DND-41 (cell line): ENCODE results near the gene ADAMTSL3.

Experiments used
- ATAC-seq: fragments of 200-7000 bp; cut with Tn5 transposase; 3 replicates; pipeline ENCODE4 v1.9.1; 2021; ENCODE audit warnings: low read depth; ENCODE audit not compliant: insufficient read depth
- DNase-seq: peaks from one replicate; pipeline ENCODE4 v3.0.0-alpha.2; 2020
- H2AFZ ChIP-seq: 2 replicates; pipeline ENCODE4 v1.6.0; 2012; ENCODE audit warnings: low read depth, low read length
- H3K27ac ChIP-seq: 2 replicates; pipeline ENCODE4 v1.5.1; 2012; ENCODE audit warnings: low read length, inconsistent platforms
- H3K27me3 ChIP-seq: fragments of 200-600 bp; sonication (generic); 2 replicates; pipeline ENCODE4 v1.6.0; 2012; ENCODE audit warnings: low read length, mild to moderate bottlenecking, inconsistent platforms; ENCODE audit not compliant: insufficient read depth, poor library complexity
- H3K36me3 ChIP-seq: 2 replicates; pipeline ENCODE4 v1.5.1; 2012; ENCODE audit warnings: low read length, inconsistent platforms; ENCODE audit not compliant: insufficient read depth
- H3K4me1 ChIP-seq: 2 replicates; pipeline ENCODE4 v1.5.1; 2012; ENCODE audit warnings: mild to moderate bottlenecking, low read length; ENCODE audit not compliant: insufficient read depth
- H3K4me2 ChIP-seq: 2 replicates; pipeline ENCODE4 v1.6.0; 2012; ENCODE audit warnings: mild to moderate bottlenecking, moderate library complexity, low read length, inconsistent platforms; ENCODE audit not compliant: insufficient read depth
- H3K4me3 ChIP-seq, 2 experiments: fragments of 200-600 bp in 1 of 2; shearing (Covaris generic) in 1 of 2; 2 replicates each; pipeline ENCODE4 v1.5.1; 2012 to 2016; ENCODE audit warnings: inconsistent platforms in 2 of 2, low read length in 2 of 2, mild to moderate bottlenecking in 2 of 2, low read depth in 1 of 2, moderate library complexity in 1 of 2
- H3K79me2 ChIP-seq: 2 replicates; pipeline ENCODE4 v1.6.0; 2012; ENCODE audit warnings: low read length, inconsistent platforms; ENCODE audit not compliant: insufficient read depth
- H3K9ac ChIP-seq: 2 replicates; pipeline ENCODE4 v1.6.0; 2012; ENCODE audit warnings: low read depth, mild to moderate bottlenecking, inconsistent platforms, low read length, moderate library complexity
- H3K9me3 ChIP-seq: 2 replicates; pipeline ENCODE4 v1.5.1; 2012; ENCODE audit warnings: low read length, moderate library complexity, mild to moderate bottlenecking, inconsistent platforms; ENCODE audit not compliant: insufficient read depth, severe bottlenecking
- H4K20me1 ChIP-seq: 2 replicates; pipeline ENCODE4 v1.6.0; 2012; ENCODE audit warnings: low read length; ENCODE audit not compliant: insufficient read depth
- CTCF ChIP-seq: IDR thresholded peaks from 2 replicates; pipeline ENCODE4 v1.5.1; 2012; ENCODE audit warnings: borderline replicate concordance, low read length, moderate library complexity, mild to moderate bottlenecking; ENCODE audit not compliant: poor library complexity, severe bottlenecking; ENCODE audit errors: extremely low read depth
- EZH2 ChIP-seq: IDR thresholded peaks from 3 replicates; pipeline ENCODE4 v1.6.1; 2012; ENCODE audit warnings: borderline replicate concordance, low read depth, mild to moderate bottlenecking, moderate library complexity, low read length, inconsistent platforms; ENCODE audit not compliant: severe bottlenecking

ADAMTSL3 gene

DNA sequence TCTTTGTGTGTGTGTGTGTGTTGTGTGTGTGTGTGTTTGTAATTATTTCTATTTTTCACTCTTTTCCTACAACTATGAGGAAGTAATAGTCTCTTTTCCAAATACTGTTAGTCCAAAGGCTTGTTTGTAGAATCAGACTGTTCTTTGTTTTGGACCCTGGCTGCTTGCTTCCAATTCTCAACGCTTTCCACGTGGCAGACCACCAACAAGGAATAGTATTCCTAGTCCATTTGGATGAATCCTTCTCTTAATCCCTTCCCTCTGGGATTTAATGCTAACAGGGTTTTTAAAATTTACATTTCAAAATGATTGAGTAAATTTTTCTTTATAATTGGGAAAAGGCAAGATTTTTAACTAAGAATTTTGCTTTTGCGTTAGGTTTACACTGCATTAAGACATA is 62.7 kb downstream of the ADAMTSL3 start:
- H3K9ac ChIP-seq: no peak overlapping the region
- H3K27ac ChIP-seq: no peak overlapping the region
- H3K36me3 ChIP-seq: no peaks in the 10 kb centered on the region
- no peak overlapping the region for H2AFZ ChIP-seq
- no peaks in the 10 kb centered on the region for H4K20me1 ChIP-seq
- no peaks in the 10 kb centered on the region for H3K9me3 ChIP-seq
- ATAC-seq: no peak
- no peak overlapping the region for H3K4me3 ChIP-seq
- no peak overlapping the region for H3K4me2 ChIP-seq
- no peak for DNase-seq
- H3K27me3 ChIP-seq: no peaks in the 10 kb centered on the region
- no peaks in the 10 kb centered on the region for H3K79me2 ChIP-seq
- TF ChIP-seq EZH2 (no peak), CTCF (no peak)
- no peaks in the 10 kb centered on the region for H3K4me1 ChIP-seq

- H3K4me3 ChIP-seq: no peak overlapping the region
- H3K36me3 ChIP-seq: no peaks in the 10 kb centered on the region
- no peak overlapping the region for H3K9ac ChIP-seq
- H4K20me1 ChIP-seq: no peaks in the 10 kb centered on the region
- no peaks in the 10 kb centered on the region for H3K9me3 ChIP-seq
- H3K4me1 ChIP-seq: no peaks in the 10 kb centered on the region
- ATAC-seq (no peak), DNase-seq (no peak)
- H3K27ac ChIP-seq: no peak overlapping the region
- H3K79me2 ChIP-seq: no peaks in the 10 kb centered on the region
- no peaks in the 10 kb centered on the region for H3K27me3 ChIP-seq
- H3K4me2 ChIP-seq: no peak overlapping the region
- H2AFZ ChIP-seq: no peak overlapping the region
- TF ChIP-seq EZH2: no peak
- no peak for TF ChIP-seq CTCF
These were observed 63.1 kb downstream of the ADAMTSL3 start for GRCh38 chr15:83717010-83717409.

GRCh38 chr15:83720468-83720867 is 66.5 kb downstream of the ADAMTSL3 start:
- H3K4me1 ChIP-seq: no peaks in the 10 kb centered on the region
- H3K27me3 ChIP-seq: no peaks in the 10 kb centered on the region
- H2AFZ ChIP-seq: no peak overlapping the region
- H3K79me2 ChIP-seq: no peaks in the 10 kb centered on the region
- no peaks in the 10 kb centered on the region for H3K9me3 ChIP-seq
- no peaks in the 10 kb centered on the region for H4K20me1 ChIP-seq
- no peak overlapping the region for H3K9ac ChIP-seq
- H3K27ac ChIP-seq: no peak overlapping the region
- H3K36me3 ChIP-seq: no peaks in the 10 kb centered on the region
- no peak for DNase-seq
- no peak for ATAC-seq
- H3K4me3 ChIP-seq: no peak overlapping the region
- H3K4me2 ChIP-seq: no peak overlapping the region
- TF ChIP-seq EZH2 (no peak), CTCF (no peak)

DNA sequence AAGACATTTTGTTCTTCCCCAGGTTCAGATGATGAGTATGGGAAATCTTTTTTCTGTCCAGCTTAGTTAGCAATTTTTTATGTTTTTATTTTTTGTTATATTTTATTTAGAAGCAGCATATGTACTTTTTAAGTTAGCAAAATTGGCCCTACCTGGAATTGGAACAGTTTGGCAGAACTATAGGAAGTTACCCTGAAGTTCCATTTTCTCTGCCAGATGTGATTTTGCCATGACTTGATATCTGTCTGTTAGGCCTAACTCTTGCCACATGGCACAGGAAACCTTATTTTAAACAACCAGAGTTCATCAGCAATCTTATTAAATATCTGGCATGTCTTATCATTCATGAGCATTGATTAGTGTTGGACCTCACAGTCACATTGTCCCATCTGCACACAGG is 67.1 kb downstream of the ADAMTSL3 start:
- Histone ChIP-seq H2AFZ (no peak overlapping the region), H3K36me3 (no peaks in the 10 kb centered on the region)
- no peak for ATAC-seq

More for the DNA sequence above, 67.1 kb downstream of the ADAMTSL3 start:
- Histone ChIP-seq H4K20me1 (no peaks in the 10 kb centered on the region), H3K4me3 (no peak overlapping the region), H3K4me1 (no peaks in the 10 kb centered on the region), H3K4me2 (no peak overlapping the region), H3K27ac (no peak overlapping the region), H3K9ac (no peak overlapping the region), H3K27me3 (no peaks in the 10 kb centered on the region), H3K9me3 (no peaks in the 10 kb centered on the region), H3K79me2 (no peaks in the 10 kb centered on the region)
- TF ChIP-seq EZH2: no peak
- no peak for TF ChIP-seq CTCF
- no peak for DNase-seq
